IMR-90 (cell line): ENCODE results near the gene CDON. TPM values are rescaled to one million over a fixed set of nuclear protein-coding genes. Genes with fewer than 3 reads are reported as not detected.

ENCODE experiments used
- ATAC-seq: fragments of 200-7000 bp; cut with Tn5 transposase; 2 replicates; pipeline ENCODE4 v1.9.1; 2020; ENCODE audit warnings: low read depth, mild to moderate bottlenecking, moderate library complexity
- BruUV-seq: library from RNA; stranded (reverse); fragments of 400-500 nt; replicated peaks from 2 replicates; lab custom pipeline; 2021; lab: Mats Ljungman, UMichigan
- CTCF ChIA-PET: fragments of 300-600 bp; formaldehyde crosslinking; extraction: SDS; loops from one replicate; lab custom pipeline; 2021; ENCODE audit warnings: antibody characterized with exemption; lab: Yijun Ruan, JAX
- POLR2A ChIA-PET: fragments of 300-600 bp; sonication (Branson Sonifier 250); formaldehyde crosslinking; loops from one replicate; lab custom pipeline; 2022; ENCODE audit warnings: antibody characterized with exemption; ENCODE audit not compliant: unreplicated experiment; lab: Charles Lee
- DNase-seq: peaks from one replicate; pipeline ENCODE4 v3.0.0; 2013
- H2AFZ ChIP-seq: replicated peaks from 2 replicates; pipeline ENCODE3; 2013; ENCODE audit warnings: low read length, mild to moderate bottlenecking; ENCODE audit not compliant: poor library complexity
- H2AK5ac ChIP-seq: 2 replicates; pipeline ENCODE4 v1.6.1; 2013; ENCODE audit warnings: low read depth, low read length, inconsistent platforms
- H2AK9ac ChIP-seq: replicated peaks from 2 replicates; pipeline ENCODE3; 2013; ENCODE audit warnings: mild to moderate bottlenecking, low read depth, low read length, moderate library complexity; ENCODE audit not compliant: poor library complexity
- H2BK120ac ChIP-seq: 2 replicates; pipeline ENCODE4 v1.6.1; 2013; ENCODE audit warnings: low read depth, low read length, inconsistent platforms
- H2BK15ac ChIP-seq: 3 replicates; pipeline ENCODE4 v1.6.1; 2013; ENCODE audit warnings: low read depth, low read length, inconsistent platforms
- H2BK20ac ChIP-seq: 2 replicates; pipeline ENCODE4 v1.6.1; 2013; ENCODE audit warnings: low read depth, mild to moderate bottlenecking, inconsistent platforms, low read length, moderate library complexity
- H2BK5ac ChIP-seq: 2 replicates; pipeline ENCODE4 v1.6.1; 2013; ENCODE audit warnings: mild to moderate bottlenecking, low read depth, low read length, inconsistent platforms; ENCODE audit not compliant: poor library complexity, severe bottlenecking
- H3K14ac ChIP-seq: replicated peaks from 2 replicates; pipeline ENCODE4 v1.6.1; 2013; ENCODE audit warnings: low read depth, low read length, inconsistent platforms
- H3K18ac ChIP-seq: 2 replicates; pipeline ENCODE4 v1.6.1; 2013; ENCODE audit warnings: low read depth, low read length, control low read depth
- H3K23ac ChIP-seq: 2 replicates; pipeline ENCODE4 v1.6.1; 2013; ENCODE audit warnings: low read depth, low read length, inconsistent platforms
- H3K27ac ChIP-seq: 2 replicates; pipeline ENCODE4 v1.5.1; 2013; ENCODE audit warnings: mild to moderate bottlenecking, control low read depth, low read length; ENCODE audit not compliant: insufficient read depth
- H3K27me3 ChIP-seq: 2 replicates; pipeline ENCODE4 v1.6.1; 2013; ENCODE audit warnings: low read length; ENCODE audit not compliant: control insufficient read depth, insufficient read depth
- H3K36me3 ChIP-seq: 2 replicates; pipeline ENCODE4 v1.6.1; 2013; ENCODE audit warnings: low read length, mixed read lengths; ENCODE audit not compliant: control insufficient read depth, insufficient read depth
- H3K4ac ChIP-seq: 2 replicates; pipeline ENCODE4 v1.6.1; 2013; ENCODE audit warnings: low read depth, low read length, inconsistent platforms
- H3K4me1 ChIP-seq: 2 replicates; pipeline ENCODE4 v1.6.1; 2013; ENCODE audit warnings: low read length, mixed read lengths; ENCODE audit not compliant: control insufficient read depth, insufficient read depth
- H3K4me2 ChIP-seq: 2 replicates; pipeline ENCODE4 v1.6.1; 2013; ENCODE audit warnings: low read depth, mild to moderate bottlenecking, control low read depth, low read length, moderate library complexity
- H3K4me3 ChIP-seq: 2 replicates; pipeline ENCODE4 v1.5.1; 2013; ENCODE audit warnings: low read depth, mild to moderate bottlenecking, control low read depth, low read length, moderate library complexity; ENCODE audit not compliant: insufficient read depth
- H3K56ac ChIP-seq: 2 replicates; pipeline ENCODE4 v1.6.1; 2013; ENCODE audit warnings: low read length, inconsistent platforms; ENCODE audit not compliant: insufficient read depth; ENCODE audit errors: extremely low read depth
- H3K79me1 ChIP-seq, 2 experiments: 2 replicates each; pipeline ENCODE4 v1.6.1; 2013; ENCODE audit warnings: low read length in 2 of 2, inconsistent platforms in 1 of 2, low read depth in 1 of 2
- H3K9ac ChIP-seq: 2 replicates; pipeline ENCODE4 v1.6.1; 2013; ENCODE audit warnings: low read depth, low read length, control low read depth
- H3K9me1 ChIP-seq: 2 replicates; pipeline ENCODE4 v1.6.1; 2013; ENCODE audit warnings: low read length, inconsistent platforms; ENCODE audit not compliant: insufficient read depth
- H3K9me3 ChIP-seq: 2 replicates; pipeline ENCODE4 v1.6.1; 2013; ENCODE audit warnings: low read length; ENCODE audit not compliant: control insufficient read depth, insufficient read depth
- H4K20me1 ChIP-seq: 2 replicates; pipeline ENCODE4 v1.6.1; 2013; ENCODE audit warnings: low read length, inconsistent platforms; ENCODE audit not compliant: insufficient read depth
- H4K5ac ChIP-seq: 2 replicates; pipeline ENCODE4 v1.6.1; 2013; ENCODE audit warnings: mild to moderate bottlenecking, low read depth, low read length, control low read depth
- H4K8ac ChIP-seq, 2 experiments: 2 replicates each; pipeline ENCODE4 v1.6.1; 2013; ENCODE audit warnings: low read depth in 2 of 2, low read length in 2 of 2, control low read depth in 1 of 2, inconsistent platforms in 1 of 2
- H4K91ac ChIP-seq: 2 replicates; pipeline ENCODE4 v1.6.1; 2013; ENCODE audit warnings: low read depth, low read length, inconsistent platforms; ENCODE audit not compliant: insufficient read depth
- MAFK ChIP-seq: IDR thresholded peaks from 2 replicates; pipeline ENCODE4 v1.6.1; 2012; ENCODE audit warnings: low read depth, low read length, improper control_type of control experiment
- MAZ ChIP-seq: IDR thresholded peaks from 2 replicates; pipeline ENCODE4 v1.6.1; 2012; ENCODE audit warnings: low read depth, mild to moderate bottlenecking, low read length, improper control_type of control experiment, moderate library complexity, borderline replicate concordance
- NFE2L2 ChIP-seq: fragments of 150-350 bp; IDR thresholded peaks from 2 replicates; pipeline ENCODE4 v1.6.1; 2016; ENCODE audit warnings: low read depth, mild to moderate bottlenecking, low read length
- POLR2A ChIP-seq: IDR thresholded peaks from 2 replicates; pipeline ENCODE4 v1.6.1; 2012; ENCODE audit warnings: mild to moderate bottlenecking, low read depth, low read length
- RFX5 ChIP-seq: IDR thresholded peaks from 2 replicates; pipeline ENCODE4 v1.8.0; 2012; ENCODE audit warnings: low read depth, mild to moderate bottlenecking, low read length, moderate library complexity
- SMC3 ChIP-seq: fragments of 150-350 bp; IDR thresholded peaks from 2 replicates; pipeline ENCODE4 v1.6.1; 2016; ENCODE audit warnings: low read depth, mild to moderate bottlenecking, antibody characterized with exemption, low read length, moderate library complexity
- WGBS, 2 experiments: methylation state at CpG; one replicate each; pipeline versions ENCODE4 v1.1.5 to v1.1.7; 2013; ENCODE audit warnings: missing lambda C conversion rate in 2 of 2; ENCODE audit not compliant: insufficient read length in 1 of 2; ENCODE audit errors: extremely low coverage in 2 of 2; 5-methylcytosine and 5-hydroxymethylcytosine counted together
- dilution Hi-C: fragments of 300-500 bp; cut with HindIII; formaldehyde crosslinking; loops from one replicate; pipeline ENCODE4 v1.14.3; 2018; ENCODE audit warnings: low sequenced_read_pairs; ENCODE audit not compliant: unreplicated experiment
- in situ Hi-C: fragments of 300-500 bp; cut with MboI; formaldehyde crosslinking; loops from 3 replicates; pipeline ENCODE4 v1.14.3; 2019; ENCODE audit warnings: low sequenced_read_pairs, inconsistent platforms, mixed read lengths
- intact Hi-C: fragments of 100-400 bp; cut with micrococcal nuclease; formaldehyde crosslinking; loops from 2 replicates; pipeline ENCODE4 v1.10.0; 2022
- polyA plus RNA-seq, 3 experiments: library from polyadenylated mRNA; depleted of rRNA; stranded (reverse); fragments of >200 nt; gene quantifications; 2 replicates each; pipeline ENCODE4 v1.2.3, GENCODE V29; 2012; ENCODE audit warnings: low replicate concordance in 1 of 3
- total RNA-seq: library from RNA; depleted of rRNA; stranded (reverse); fragments of >200 nt; gene quantifications from 2 replicates; pipeline ENCODE4 v1.2.3, GENCODE V29; 2012

CDON gene
- total and polyA plus RNA-seq, 2 of the 4 experiments (the other 2 are of a cell fraction), result 1.2 to 3.8 TPM

DNA sequence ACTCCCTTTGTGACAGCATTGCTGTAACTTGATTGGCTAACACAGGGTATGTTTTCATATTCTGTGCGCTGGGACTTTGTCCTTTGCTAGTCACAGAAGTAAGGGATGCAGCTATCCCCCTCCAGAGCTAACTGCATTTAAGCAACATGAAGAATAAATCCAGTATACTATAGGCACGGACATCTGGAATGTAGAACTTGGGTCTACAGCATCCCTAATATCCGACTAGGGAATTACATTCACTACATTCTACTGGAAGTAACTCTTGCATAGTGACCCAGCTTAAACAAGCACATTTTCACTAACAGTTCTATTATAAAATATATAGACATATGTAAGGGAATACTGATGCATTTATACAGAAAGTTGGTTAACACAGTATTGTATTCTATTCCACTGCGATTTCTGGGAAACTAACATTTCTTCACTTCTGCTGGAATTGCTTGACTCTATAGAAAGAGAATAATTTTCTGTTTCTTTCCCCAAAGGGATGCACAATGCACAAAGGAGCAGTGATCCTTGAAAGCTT, 103.7 kb downstream of the CDON start:
- ChIA-PET POLR2A (no interaction called here), CTCF (no interaction called here)
- no CpG with 5 or more reads among the region's 4 CpGs for WGBS, 2 experiments
- no peaks in the 10 kb centered on the region for H3K4me1 ChIP-seq
- DNase-seq (no peak), ATAC-seq (no peak)
- no peak overlapping the region for H2AK9ac ChIP-seq
- no peak overlapping the region for H3K4ac ChIP-seq
- peaks cover 2% of the 10 kb centered on the region; the same call in 1 of the 2 replicates for H3K27me3 ChIP-seq
- BruUV-seq, result no TSS peak
- H2BK5ac ChIP-seq, result no peak overlapping the region
- dilution Hi-C loops (no loop called here), intact Hi-C loops (no loop called here), in situ Hi-C loops (no loop called here)
- no peak overlapping the region for H2BK120ac ChIP-seq
- no peak overlapping the region for H4K8ac ChIP-seq
- H3K56ac ChIP-seq, result no peak overlapping the region
- H2AK5ac ChIP-seq, result no peak overlapping the region
- H2BK15ac ChIP-seq, result no peak overlapping the region
- H2AFZ ChIP-seq, result no peak overlapping the region
- no peak overlapping the region for H4K5ac ChIP-seq
- no peak overlapping the region for H3K27ac ChIP-seq
- no peak overlapping the region for H3K23ac ChIP-seq
- H3K9ac ChIP-seq, result no peak overlapping the region
- no peaks in the 10 kb centered on the region for H3K9me3 ChIP-seq
- no peak overlapping the region for H3K4me2 ChIP-seq
- no peak overlapping the region for H3K4me3 ChIP-seq
- H3K18ac ChIP-seq, result no peak overlapping the region
- H3K36me3 ChIP-seq, result no peaks in the 10 kb centered on the region
- H3K9me1 ChIP-seq, result no peaks in the 10 kb centered on the region
- no peak overlapping the region for H3K14ac ChIP-seq
- H3K79me1 ChIP-seq, result no peaks in the 10 kb centered on the region
- no peaks in the 10 kb centered on the region for H4K20me1 ChIP-seq
- no peak overlapping the region for H2BK20ac ChIP-seq
- TF ChIP-seq POLR2A (no peak), MAFK (no peak), RFX5 (no peak), SMC3 (no peak), MAZ (no peak), NFE2L2 (no peak)
- H4K91ac ChIP-seq, result no peak overlapping the region
